Epithelial cell of proximal tubule (primary cell): ENCODE data around the gene SCO1. TPM values are rescaled to one million over a fixed set of nuclear protein-coding genes. Genes with fewer than 3 reads are reported as not detected.

Experiments
- DNase-seq: peaks from one replicate; pipeline ENCODE4 v3.0.0-alpha.2; 2011; ENCODE audit warnings: low read depth
- H3K4me3 ChIP-seq: 2 replicates; pipeline ENCODE4 v1.5.1; 2011; ENCODE audit warnings: low read depth, mild to moderate bottlenecking, low read length
- total RNA-seq: library from RNA; depleted of rRNA; stranded (reverse); fragments of >200 nt; gene quantifications from 2 replicates; pipeline ENCODE4 v1.2.3, GENCODE V29; 2015
- TF ChIP-seq, protein P1 (sequence below): conservative IDR thresholded peaks from 2 replicates; pipeline ENCODE4 v1.5.1; 2012; ENCODE audit warnings: low read depth, mild to moderate bottlenecking, low read length

The SCO1 gene
- total RNA-seq, 1 donor from 2014 or later, result 33.7 TPM

DNA sequence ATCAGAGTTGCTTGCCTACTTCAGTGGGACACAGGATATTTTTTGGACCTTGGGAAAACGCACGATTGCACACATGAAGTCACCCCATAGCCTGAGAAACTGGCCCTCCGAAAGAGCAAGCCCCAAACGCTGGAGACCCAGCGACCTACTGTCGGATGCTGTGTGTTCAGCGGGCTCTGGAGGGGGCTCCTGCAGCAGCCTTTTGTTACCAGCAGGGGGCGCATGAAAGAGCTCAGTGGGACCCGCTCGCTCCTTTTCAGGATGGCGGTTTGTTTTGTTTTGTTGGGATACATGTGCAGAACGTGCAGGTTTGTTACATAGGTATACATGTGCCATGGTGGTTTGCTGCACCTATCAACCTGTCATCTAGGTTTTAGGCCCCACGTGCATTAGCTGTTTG lies 68.6 kb downstream of the SCO1 start:
- no peak overlapping the region for H3K4me3 ChIP-seq
- no peak for DNase-seq
- TF ChIP-seq, protein P1, sequence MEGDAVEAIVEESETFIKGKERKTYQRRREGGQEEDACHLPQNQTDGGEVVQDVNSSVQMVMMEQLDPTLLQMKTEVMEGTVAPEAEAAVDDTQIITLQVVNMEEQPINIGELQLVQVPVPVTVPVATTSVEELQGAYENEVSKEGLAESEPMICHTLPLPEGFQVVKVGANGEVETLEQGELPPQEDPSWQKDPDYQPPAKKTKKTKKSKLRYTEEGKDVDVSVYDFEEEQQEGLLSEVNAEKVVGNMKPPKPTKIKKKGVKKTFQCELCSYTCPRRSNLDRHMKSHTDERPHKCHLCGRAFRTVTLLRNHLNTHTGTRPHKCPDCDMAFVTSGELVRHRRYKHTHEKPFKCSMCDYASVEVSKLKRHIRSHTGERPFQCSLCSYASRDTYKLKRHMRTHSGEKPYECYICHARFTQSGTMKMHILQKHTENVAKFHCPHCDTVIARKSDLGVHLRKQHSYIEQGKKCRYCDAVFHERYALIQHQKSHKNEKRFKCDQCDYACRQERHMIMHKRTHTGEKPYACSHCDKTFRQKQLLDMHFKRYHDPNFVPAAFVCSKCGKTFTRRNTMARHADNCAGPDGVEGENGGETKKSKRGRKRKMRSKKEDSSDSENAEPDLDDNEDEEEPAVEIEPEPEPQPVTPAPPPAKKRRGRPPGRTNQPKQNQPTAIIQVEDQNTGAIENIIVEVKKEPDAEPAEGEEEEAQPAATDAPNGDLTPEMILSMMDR, result peak; percentile 42

DNA sequence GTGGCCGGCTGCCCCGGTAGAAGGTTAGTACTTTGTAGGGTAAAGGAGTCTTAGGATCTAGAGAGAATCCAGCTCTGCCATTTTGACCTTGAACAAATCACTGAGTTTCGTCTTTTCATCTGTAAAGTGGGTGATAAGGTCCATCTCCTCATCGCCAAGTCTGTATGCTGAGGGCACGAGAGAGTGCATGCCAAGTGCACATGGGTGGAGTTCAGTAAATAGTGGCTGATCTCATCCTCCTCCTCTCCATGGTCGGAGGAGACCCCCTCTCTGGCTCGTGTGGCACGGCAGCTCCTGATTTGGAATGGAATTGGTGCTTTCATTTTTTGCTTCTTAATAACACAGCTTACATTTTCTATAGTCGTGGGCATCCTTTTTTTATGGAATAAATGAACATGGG lies 70.9 kb downstream of the SCO1 start:
- H3K4me3 ChIP-seq, result no peak overlapping the region
- no peak for DNase-seq
- TF ChIP-seq, protein P1, result no peak

DNA sequence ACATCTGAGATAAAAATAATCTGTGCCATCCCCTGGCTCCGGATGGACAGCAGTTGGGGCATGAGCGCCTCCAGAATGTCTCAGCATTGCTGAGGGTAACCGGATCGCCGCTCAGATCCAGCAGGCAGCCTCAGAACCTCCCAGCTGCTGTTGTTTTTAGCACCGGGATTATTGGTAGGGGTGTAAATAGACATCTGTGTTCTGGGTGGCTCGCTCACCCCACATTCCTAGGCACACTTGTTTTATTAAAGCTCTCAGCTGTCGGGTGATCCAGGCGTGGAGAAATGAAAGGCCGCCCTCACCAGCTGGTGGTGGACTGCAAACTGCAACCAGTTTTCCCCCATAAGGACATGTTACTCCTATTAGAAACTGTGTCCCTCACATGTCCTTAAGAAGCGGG lies 72.4 kb downstream of the SCO1 start:
- H3K4me3 ChIP-seq, result no peak overlapping the region

DNA sequence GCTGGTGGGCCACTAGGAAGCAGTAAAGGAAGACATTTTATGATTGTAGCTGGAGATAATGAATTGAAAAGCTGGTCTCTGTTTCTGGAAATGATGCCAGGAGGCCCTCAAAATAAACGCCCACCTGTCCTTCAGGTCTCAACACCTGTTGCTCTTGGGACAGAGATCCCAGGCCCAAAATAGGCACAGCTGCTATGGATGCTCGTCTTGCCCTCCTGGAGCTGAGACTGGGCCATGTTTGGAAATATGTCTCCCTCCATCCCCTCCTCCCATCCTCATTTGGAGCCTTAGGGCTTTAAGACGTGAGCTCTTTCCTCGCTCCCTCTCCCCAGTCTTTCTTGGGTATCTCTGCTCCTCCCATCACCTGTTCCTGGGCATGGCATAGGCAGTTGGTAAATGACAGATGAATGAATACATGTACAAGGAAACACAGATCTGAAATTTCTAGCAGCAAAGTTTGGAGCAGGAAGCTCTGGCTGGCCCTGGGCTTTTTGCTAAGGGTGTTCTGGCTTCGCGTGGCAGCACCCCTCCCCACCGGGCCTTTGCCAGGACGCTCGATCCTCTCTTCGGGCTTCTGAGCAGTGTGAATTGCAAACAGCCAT lies 73.5 kb downstream of the SCO1 start:
- TF ChIP-seq, protein P1, result no peak
- no peak for DNase-seq
- no peak overlapping the region for H3K4me3 ChIP-seq

More for the DNA sequence above, 72.4 kb downstream of the SCO1 start:
- TF ChIP-seq, protein P1, result no peak
- DNase-seq, result no peak

DNA sequence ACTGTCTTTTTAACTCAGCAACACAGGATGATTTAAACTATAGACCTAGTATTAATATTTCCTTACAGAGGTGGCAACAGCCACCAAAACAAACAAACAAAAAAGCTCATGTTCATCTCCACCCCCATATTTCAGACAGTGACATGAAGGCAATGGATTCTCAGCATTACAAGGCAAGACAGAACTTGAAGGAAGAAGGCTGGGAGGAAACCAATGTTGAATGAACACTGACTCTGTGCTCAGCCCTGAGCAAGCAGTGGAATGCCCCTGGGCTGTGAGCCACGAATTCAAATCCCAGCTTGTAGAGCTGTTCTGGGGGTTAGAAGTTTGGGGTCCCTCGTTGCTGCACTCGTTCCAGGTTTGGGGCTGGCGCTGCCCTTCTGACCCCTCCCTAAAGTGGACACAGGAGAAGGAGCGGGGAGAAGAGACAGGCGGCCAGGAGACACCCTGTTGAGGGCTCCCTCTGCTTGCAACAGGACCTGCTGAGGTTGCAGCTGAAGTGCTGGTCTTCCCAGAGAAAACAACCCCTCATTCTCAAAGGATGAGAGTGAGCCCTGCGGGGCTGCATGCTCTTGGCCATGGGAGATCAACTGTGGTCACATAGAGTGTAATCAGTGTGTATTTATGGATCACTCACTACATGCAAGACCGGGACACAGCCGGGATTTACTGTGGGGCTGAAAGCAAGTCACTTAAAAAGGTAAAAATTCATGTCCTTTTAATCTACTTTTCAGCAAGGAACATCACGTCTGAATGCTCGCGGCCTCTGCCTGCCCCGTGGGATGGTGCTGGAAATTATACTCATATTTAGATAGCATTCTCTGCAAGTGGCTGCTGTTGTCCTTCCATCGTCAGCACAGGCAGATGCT lies 74.5 kb downstream of the SCO1 start:
- no peak for DNase-seq
- TF ChIP-seq, protein P1, result no peak
- H3K4me3 ChIP-seq, result no peak overlapping the region

Other genes with a start within 250 kb of the SCO1 start
- gene MYH4, start 228.0 kb downstream of the SCO1 start, total RNA-seq, result not detected in 2 replicates
- not detected in 2 replicates for gene MYH1, start 179.0 kb downstream of the SCO1 start, total RNA-seq
- not detected in 2 replicates for gene MYH2, start 147.9 kb downstream of the SCO1 start, total RNA-seq
- gene MYH3, start 40.2 kb downstream of the SCO1 start, total RNA-seq, result under 0.01 and 1.7 TPM in 2 replicates
- gene ADPRM, start 61 bp upstream of the SCO1 start, total RNA-seq, result 5.7 and 9.4 TPM in 2 replicates
- 1.9 TPM in 1 of 2 replicates, not detected in the other for gene TMEM220, start 32.5 kb upstream of the SCO1 start, total RNA-seq
- gene TMEM238L, start 106.6 kb upstream of the SCO1 start, total RNA-seq, result not detected in 2 replicates
- gene PIRT, start 140.6 kb upstream of the SCO1 start, total RNA-seq, result not detected in 2 replicates